Measurements from ENCODE around the gene NIP7.
"Not testable (repeated sequence)": the region's sequence is repeated elsewhere in the genome, so short reads cannot be mapped to it uniquely, and the experiment has no call there.

The NIP7 gene

DNA sequence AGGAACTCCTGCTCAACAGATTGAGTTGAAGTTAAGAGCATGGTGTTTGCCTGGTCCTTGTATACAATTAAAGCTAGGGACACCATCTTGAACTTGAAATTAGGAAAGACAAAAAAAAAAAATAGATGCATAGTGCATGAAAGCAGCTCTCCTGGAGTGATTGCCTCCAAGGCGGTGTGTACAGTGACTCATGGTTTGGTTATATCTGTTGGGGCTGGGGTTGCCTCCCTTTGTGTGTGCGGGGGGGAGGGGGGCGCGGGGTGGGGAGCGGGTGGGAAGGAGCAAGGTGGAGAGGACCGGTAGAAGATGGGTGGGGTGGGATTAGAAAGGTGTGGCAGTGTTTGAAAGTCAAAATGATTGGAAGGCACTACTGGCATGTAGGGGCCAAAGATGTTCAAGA is 8.7 kb downstream of the NIP7 start:
- no peak for DNase-seq

DNA sequence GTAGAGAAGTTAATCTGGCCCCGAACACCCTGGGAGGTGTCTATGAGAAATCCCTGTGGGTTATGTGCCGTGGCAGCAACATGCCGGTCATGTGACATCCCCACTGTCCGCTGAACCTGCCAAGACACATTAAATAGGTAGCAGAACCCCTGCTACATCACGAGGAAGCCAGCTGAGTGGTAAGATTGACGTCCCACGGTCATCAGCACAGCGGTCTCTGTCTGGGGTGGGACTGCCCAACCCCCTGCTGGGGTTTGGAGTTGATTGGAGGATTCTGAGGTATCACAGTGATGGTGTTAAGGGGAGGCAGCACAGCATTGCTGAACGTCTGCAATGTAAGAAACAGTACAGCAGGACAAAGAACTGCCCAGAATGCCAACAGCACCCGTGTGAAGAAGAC is 10.0 kb downstream of the NIP7 start:
- DNase-seq, result no peak

DNA sequence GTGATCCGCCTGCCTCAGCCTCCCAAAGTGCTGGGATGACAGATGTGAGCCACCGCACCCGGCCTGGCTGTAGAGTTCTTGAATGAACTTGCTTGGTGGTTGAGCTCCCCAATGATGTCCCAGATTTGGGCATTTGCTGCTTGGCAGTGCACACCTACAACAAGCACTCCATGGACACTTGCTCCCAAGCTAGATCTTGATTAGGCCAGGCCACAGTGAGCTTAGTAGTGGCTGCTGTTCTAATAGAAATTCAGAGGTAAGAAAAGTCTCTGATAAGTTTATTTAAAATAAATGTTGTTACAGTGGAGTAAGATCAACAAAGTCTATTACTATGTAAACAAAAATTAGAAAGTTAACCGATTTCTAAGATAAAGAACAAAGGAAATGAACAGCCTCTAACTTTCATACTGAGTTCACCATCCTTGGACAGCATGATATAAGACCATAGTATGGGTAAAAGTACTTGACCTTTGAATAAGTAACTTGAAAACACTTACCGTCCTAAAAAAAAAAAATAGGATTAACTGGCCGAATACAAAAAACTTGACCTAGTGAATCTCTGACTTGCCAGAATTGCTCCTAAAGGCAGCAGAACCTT is 11.1 kb downstream of the NIP7 start:
- DNase-seq, result no peak

DNA sequence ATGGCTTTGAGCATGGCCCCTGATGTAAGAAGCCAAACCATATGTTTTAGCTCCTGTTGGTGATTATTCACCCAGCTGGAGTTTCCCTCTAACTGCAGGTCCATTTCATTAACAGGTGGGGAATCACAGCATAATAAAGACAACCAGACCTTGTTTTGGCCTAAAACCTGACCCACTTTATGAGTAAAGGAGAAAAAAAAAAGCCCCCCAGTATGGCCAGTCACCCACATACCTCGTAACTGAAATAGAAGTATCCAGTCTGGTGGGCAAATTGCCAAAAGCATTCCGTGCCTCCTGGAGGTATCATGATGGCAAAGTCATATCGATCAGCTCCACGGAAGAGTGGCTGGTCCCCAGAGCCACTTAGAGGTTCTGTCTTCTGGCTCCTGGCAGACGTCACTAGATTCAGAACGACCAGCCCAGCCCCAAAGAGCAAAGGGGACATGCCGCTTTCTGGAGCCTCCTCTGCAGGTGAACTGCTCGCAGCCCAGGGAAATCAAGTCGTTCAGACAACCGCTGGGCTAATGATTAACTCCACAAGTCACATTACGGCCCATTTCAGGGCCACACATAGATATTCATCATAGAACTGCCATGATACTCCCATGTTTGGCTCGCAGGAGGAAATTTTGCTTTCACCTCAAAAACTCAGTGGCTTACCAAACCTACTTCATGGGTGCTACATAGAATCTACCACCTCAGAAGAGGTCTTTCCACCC is 11.9 kb downstream of the NIP7 start, which contains the start of gene TMED6:
TMED6 (minus strand) TSS at position 478 of the 719 bp plus-strand sequence; CDS start at position 445, 33 bp downstream.
- DNase-seq, result no peak

DNA sequence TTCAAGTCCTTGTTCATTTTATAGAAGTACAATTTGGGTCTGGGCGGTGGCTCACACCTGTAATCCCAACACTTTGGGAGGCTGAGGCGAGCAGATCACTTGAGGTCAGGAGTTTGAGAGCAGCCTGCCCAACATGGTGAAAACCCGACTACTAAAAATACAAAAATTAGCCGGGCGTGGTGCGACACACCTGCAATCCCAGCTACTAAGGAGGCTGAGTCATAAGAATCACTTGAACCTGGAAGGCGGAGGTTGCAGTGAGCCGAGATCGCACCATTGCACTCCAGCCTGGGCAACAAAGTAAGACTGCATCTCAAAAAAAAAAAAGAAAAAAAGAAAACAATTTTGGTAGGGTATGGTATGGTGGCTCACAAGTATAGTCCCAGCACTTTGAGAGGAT is 20.5 kb downstream of the NIP7 start:
- not testable (repeated sequence) for DNase-seq

DNA sequence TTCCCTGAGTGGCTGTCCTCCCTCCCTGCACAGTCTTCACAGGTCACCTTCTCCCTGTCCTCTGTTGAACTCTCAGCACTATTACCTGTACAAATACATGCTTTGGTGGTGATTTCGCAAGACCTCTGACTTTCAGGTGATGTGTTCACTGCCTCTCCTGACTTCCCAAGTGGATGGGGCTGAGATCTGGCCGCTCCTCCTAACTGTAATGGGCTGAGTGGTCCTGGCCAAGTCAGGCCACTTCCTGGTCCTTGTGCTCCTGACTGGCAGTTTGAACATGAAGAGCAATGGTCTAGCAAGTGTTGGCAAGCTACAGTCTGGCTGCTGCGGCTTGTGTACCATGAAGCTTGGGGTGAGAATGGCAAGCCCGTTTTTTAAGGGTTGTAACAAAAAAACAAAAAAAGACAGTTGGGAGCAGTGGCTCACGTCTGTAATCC is 23.7 kb downstream of the NIP7 start:
- DNase-seq, result no peak

DNA sequence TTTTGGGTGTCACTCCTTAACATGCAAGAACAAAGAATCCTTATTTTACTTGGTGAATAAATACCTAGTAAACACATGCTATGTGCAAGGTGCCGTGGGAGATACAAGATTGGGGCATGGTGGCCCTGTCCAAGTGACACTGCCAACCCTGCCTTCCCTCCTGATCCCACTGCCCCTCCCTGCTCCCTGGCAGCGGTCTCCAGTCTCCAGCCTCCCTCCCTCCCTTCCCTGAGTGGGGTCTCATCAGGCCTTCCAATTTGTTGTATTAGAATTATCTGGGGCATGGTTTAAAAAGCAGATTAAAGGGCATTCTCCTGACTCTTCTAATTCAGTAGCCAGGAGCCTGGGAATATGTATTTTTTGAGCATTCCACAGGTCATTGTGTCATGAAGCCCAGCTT is 24.5 kb downstream of the NIP7 start:
- no peak for DNase-seq

DNA sequence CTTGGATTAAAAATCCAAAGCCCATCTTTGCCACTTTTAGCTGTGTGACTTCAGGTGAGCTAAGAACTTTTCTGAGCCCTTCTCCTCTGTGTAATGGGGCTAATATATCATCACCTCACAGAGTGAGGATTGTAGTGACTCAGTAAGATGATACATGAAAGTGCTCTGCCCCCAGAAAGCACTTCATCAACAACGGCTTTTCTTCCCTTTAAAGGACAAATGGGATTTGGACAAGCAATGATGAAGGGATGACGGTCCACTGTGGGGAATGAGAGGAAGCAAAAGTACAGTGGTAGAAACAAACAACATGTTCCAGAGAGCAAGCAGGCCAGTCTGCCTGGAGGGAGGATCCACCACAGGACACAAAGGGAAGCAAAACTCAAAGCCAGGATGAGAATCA is 26.3 kb downstream of the NIP7 start:
- no peak for DNase-seq

DNA sequence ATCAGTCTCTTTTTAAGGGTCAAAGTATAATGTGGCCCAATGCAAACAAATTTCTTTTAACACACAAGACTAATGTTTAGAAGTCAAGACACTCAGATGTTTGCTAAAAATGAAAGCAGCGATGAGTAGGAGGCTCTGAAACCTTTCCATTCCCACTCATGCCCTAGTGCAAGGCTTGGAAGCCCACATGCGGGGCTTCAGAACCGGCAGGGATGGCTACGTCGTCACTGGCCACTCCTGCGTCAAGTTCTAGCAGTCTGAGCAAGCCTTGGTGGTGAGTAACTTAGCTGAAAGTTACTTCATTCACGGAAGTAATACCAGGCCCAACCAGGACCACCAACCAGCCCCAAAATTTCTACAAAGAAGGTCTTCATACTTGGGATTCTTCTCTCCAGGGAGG is 26.9 kb downstream of the NIP7 start:
- DNase-seq, result no peak

DNA sequence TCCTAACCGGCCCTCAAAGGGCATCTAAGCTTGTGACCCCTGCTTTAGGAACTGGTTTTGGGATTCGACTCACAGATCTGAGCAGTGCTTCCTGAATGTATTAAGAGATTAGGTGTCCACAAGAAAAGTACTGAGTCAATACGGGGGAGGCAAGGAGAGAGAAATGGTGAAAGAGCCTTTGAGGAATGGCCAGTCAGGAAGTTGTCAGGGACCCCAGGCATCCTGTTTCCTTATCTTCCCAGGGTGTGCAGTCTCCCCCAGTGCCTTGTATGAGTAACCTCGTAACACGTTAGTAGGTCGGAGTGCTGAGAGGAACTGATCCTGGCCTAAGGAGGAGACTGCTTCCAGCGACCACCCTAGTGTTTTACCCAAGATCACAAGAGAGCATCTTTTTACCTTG is 28.4 kb downstream of the NIP7 start:
- DNase-seq, result no peak

DNA sequence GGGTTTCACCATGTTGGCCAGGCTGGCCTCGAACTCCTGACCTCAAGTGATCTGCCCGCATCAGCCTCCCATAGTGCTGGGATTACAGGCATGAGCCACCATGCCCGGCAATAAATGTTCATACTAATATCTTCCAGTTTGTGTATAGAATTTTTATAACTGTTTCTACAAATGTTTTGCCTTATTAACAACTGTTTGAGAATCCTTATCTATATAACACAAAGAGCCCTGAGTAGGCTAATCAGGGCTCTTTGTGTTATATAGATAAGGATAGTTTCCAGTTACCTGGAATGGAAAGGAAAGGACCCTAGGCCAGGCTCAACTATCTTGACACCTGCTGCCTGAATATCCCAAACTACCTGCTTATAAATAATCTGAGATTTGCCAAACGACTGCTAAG is 29.3 kb downstream of the NIP7 start:
- DNase-seq, result no peak

DNA sequence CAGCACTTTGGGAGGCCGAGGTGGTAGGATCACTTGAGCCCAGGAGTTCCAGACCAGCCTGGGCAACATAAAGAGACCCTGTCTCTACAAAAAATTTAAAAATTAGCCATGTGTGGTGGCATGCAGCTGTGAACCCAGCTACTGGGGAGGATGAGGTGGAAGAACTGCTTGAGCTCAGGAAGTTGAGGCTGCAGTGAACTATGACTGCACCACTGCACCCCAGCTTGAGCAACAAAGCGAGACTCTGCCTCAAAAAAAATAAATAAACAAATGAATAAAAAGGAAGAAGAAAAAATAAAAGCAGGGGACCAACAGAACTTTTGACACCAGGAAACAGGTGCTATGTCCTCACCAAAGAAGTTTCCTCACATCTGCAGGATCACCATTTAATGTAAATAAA is 32.0 kb downstream of the NIP7 start:
- no peak for DNase-seq

DNA sequence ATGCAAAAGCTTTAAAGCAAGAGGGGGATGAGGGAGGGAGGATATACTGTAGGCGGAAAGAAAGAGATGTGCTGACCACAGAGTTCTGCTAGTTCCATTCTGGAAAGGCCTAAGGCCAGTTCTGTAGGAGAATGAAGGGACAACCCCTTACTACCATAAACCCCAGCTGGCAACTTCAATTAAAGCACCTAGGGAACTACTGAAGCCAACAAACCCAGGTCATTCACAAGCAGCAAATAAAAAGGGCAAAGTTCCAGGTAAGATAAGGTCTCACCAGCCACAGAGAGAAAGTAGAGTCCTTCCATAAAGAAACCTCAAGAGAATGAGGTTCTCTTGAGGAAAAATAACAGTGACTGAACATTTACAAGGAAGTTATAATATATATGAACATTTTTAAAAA is 33.4 kb downstream of the NIP7 start:
- DNase-seq, result no peak

DNA sequence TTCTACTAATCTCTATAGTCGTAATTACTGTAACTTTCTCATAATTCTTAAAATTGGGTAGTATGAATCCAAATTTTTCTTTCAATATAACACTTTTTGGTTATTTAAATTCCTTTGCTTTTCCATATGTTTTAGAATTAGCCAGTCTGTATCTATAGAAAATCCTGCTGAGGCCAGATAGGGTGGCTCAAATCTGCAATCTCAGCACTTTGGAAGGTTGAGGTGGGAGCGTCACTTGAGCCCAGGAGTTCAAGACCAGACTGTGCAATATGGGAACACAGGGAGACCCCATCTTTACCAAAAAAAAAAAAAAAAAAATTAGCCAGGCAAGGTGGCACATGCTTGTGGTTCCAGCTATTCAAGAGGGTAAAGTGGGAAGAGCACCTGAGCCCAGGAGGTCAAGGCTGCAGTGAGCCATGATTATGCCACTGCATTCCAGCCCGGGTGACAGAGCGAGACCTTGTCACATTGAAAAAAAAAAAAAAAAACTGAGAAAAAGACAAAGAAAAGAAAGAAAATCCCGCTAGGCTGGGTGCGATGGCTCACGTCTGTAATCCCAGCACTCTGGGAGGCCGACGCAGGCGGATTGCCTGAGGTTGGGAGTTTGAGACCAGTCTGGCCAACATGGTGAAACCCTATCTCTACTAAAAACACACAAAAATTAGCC is 37.0 kb downstream of the NIP7 start:
- DNase-seq, result no peak

DNA sequence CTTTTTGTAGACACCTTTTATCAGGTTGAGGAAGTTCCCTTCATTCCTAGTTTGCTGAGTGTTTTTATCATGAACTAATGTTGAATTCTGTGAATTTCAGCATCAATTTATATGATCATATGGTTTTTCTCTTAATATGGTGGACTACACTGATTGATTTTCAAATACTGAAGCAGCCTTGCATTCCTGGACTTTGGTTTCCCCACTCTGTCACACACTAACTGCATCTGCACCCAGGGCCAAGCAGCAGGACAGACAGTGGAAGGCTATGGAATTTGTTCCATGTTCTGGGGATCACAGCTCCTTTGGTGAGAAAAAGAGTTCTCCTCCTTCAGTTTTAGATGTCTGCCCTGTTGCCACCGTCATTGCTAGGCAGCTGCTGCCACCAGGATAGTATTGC is 38.5 kb downstream of the NIP7 start:
- no peak for DNase-seq

DNA sequence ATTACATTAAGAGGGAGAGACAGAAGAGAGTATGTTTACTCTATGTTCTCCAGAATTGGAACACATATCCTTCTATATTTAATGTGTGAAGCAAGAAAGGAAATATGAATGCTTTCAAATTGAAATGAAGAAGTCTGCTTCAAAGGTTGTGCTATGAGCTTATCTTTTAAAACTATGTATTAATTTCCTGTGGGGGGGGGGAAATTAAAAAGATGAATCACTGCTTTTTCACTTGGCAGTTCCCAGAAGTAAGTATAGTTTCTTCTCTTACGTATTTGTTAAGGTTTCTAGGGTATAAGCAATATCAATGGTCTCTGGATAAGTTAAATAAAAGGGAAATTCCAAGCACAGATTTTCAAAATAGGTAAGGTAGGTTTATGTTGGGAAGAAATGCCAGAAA is 39.2 kb downstream of the NIP7 start:
- DNase-seq, result no peak

DNA sequence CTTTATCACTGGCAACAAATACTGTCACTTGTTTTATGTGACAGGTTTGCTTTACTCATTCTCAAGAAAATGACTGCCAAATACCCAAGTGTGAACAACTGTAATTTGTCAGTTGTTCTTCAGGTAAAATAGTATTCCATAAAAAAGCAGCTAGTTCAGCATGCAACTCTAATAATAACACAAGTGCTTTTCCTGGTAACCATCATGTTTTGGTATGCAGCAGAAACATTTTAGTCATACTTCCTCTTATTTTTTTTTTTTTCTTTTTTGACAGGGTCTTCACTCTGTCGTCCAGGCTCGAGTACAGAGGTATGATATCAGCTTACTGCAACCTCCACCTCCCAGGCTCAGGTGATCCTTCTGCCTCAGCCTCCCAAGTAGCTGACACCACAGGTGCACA is 41.7 kb downstream of the NIP7 start:
- DNase-seq, result no peak

DNA sequence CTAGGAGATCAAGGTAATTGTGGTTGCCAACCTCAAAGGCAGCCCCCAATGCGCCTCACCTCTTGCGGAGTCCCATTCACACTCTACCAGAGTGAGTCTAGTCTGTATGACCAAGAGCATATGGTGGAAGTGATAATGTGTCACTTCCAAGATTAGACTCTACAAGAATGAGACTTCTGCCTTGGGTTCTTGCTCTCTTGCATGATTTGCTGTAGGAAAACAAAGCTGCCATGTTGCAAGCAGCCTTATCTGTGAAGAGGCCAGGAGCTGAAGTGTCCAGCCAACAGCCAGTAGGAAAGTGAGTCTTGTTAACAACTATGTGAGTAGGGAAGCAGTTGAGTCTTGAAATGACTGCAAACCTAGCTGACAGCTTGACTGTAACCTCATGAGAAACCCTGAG is 42.8 kb downstream of the NIP7 start:
- no peak for DNase-seq

DNA sequence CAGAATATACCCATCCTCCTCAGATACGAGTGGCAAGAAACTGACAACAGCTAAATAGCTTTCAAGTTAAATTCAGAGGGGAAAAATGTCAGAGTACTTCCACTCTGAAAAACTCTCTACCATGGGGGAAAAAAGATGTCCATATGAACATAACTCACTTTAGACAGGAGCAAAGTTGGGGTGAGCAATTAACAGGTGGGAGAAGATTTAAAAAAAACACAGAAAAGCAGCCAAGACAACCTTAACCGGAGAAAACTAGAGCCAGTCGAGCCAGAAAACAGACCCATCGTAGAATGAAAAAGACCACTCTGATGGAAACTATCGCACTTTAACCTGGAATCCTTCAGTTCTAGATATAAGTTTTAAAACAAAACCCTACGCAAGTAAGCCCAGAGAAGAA is 45.4 kb downstream of the NIP7 start:
- DNase-seq, result no peak

DNA sequence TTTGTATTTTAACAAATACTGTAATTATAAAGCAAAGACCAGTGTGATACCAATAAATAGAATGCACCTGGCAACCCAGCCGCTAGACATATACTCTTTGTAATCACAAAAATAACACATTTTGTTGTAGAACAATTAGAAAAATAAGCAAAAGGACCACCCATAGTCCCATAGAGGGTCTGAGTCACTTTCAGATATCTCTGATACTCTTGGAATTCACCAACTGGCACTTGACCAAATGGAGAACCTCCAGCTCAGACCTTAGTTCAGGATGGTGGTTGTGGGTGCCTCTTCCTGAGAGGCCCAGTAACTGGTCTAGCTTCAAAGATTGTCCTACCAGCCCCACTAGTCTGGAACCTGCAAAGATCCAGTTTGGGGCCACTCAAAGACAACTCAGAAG is 47.0 kb downstream of the NIP7 start:
- no peak for DNase-seq

Measured in NCI-H1436 treated with DMSO at 0.1 percent for 48 hours (cell line).